Esophagus muscularis mucosa (tissue), 4 donors: Measurements from ENCODE around the gene SETD2. TPM values are rescaled to one million over a fixed set of nuclear protein-coding genes. Genes with fewer than 3 reads are reported as not detected.

Experiments
- DNase-seq: peaks from one replicate; pipeline ENCODE4 v3.0.0-alpha.2; 2017; ENCODE audit errors: extremely low spot score
- H3K27ac ChIP-seq, 4 donors: fragments of 200-600 bp; sonication (generic); replicated peaks in 1 of 4; 1 replicate in 3 of 4; 2 replicates in 1 of 4; pipeline ENCODE4 v1.5.1; 2016 to 2019; ENCODE audit warnings: mild to moderate bottlenecking in 1 of 4
- H3K27me3 ChIP-seq, 4 donors: fragments of 200-600 bp; sonication (generic); one replicate each; pipeline versions ENCODE4 v1.5.1 to v1.6.0; 2016 to 2019
- H3K36me3 ChIP-seq, 4 donors: fragments of 200-600 bp; sonication (generic); one replicate each; pipeline ENCODE4 v1.5.1; 2016 to 2019
- H3K4me1 ChIP-seq, 4 donors: fragments of 200-600 bp; sonication (generic); one replicate each; pipeline ENCODE4 v1.5.1; 2016 to 2019
- H3K4me3 ChIP-seq, 4 donors: fragments of 200-600 bp; sonication (generic); 1 replicate in 2 of 4; 2 replicates in 2 of 4; pipeline ENCODE4 v1.5.1; 2016 to 2019; ENCODE audit warnings: mild to moderate bottlenecking in 4 of 4, moderate library complexity in 1 of 4
- H3K9me3 ChIP-seq, 4 donors: fragments of 200-600 bp; sonication (generic); 1 replicate in 3 of 4; 2 replicates in 1 of 4; pipeline ENCODE4 v1.5.1; 2016 to 2019
- CTCF ChIP-seq, 3 experiments: fragments of 200-600 bp in 2 of 3; fragments of 450-650 bp in 1 of 3; sonication (generic) in 2 of 3; IDR thresholded peaks; one replicate each; pipeline ENCODE4 v1.5.1; 2017 to 2019; ENCODE audit warnings: antibody characterized with exemption in 3 of 3, mild to moderate bottlenecking in 2 of 3, moderate library complexity in 1 of 3
- EP300 ChIP-seq: sonication (generic); formaldehyde crosslinking; IDR thresholded peaks from one replicate; pipeline ENCODE4 v1.6.1; 2017; ENCODE audit warnings: antibody characterized with exemption
- POLR2A ChIP-seq: fragments of 450-650 bp; IDR thresholded peaks from one replicate; pipeline ENCODE4 v1.6.1; 2017; ENCODE audit warnings: antibody characterized with exemption, moderate library complexity, mild to moderate bottlenecking, low read depth
- POLR2AphosphoS5 ChIP-seq, 2 donors: sonication (generic); formaldehyde crosslinking; IDR thresholded peaks; one replicate each; pipeline ENCODE4 v1.6.1; 2017; ENCODE audit warnings: antibody characterized with exemption in 2 of 2
- WGBS: methylation state at CpG from one replicate; pipeline ENCODE4 v1.1.5; 2018; 5-methylcytosine and 5-hydroxymethylcytosine counted together
- intact Hi-C: fragments of 100-400 bp; cut with DNase I; formaldehyde crosslinking; loops from one replicate; pipeline ENCODE4 v1.15.1; 2023
- total RNA-seq, 4 donors: library from RNA; depleted of rRNA; stranded (reverse); fragments of >200 nt; gene quantifications; one replicate each; pipeline versions ENCODE4 v1.1.0 to v1.2.1, GENCODE V29; 2016

SETD2 gene
- total RNA-seq, 4 donors from 2014 or later, result 52.2 to 66.4 (median 56.8) TPM

DNA sequence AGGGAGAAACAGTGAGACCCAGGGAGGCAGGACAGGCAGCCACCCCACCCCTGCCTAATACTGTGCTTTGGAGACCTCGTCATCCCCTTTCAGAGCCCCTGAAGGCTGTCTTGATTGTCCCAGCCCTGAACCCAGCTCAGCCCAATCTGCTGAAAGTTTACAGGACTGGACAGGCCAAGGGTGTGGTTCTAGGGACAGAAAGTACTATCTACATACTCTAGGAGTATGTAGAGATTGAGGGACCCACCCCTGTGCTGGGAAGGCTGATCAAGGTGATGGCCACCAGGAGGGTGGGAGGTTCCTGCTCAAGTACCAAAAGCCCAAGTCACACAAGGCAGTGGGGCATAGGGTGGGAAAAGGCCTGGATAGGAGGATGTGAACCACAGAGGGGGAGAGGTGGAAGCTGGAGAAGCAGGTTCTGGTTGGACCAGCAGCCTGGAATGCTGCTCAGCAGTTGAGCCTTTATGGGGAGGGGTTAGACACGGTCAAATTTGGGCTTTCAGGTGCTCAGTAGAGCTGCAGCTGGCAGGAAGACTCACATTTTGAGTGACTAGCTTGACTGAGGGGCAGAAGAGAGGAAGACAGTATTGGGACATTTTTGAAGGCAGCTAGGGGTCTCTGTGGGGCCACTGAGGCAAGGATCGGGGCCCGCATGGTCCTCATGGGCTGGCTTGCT lies 177.7 kb downstream of the SETD2 start:
- TF ChIP-seq CTCF (IDR thresholded peaks at IDR 0.05) (no peak), EP300 (no peak), POLR2A (no peak), POLR2AphosphoS5 (IDR thresholded peaks at IDR 0.05) (no peak)
- H3K36me3 ChIP-seq, result peaks cover 0 to 28% (median 16%) of the 10 kb centered on the region in 4 donors
- H3K27ac ChIP-seq, result no peak overlapping the region
- no peak for DNase-seq
- H3K4me1 ChIP-seq, result peaks cover 17 to 64% (median 46%) of the 10 kb centered on the region in 4 donors
- 95% methylated on average over 3 of the region's 4 CpGs for WGBS
- no peaks in the 10 kb centered on the region for H3K9me3 ChIP-seq
- H3K27me3 ChIP-seq, result no peaks in the 10 kb centered on the region
- H3K4me3 ChIP-seq, result no peak overlapping the region
- intact Hi-C loops, result no loop called here

DNA sequence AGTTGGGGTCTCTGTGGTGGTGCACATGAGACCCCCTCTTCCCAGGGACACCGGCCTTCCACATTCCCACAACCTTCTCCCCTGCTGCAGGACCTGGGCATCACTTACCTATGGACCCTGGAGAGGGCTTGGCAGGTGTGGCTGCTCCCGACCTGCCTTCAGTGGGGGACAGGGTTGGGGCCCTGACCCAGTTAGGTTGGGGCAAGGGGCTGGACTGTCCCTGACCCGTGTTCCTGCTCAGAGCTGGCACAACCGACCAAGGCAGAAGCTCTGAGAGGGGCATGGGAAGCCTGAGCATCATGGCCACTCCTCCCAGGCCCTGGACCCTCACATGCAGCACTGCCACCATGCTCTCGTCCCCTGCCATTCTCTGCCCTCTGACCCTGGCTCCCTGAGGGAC lies 178.3 kb downstream of the SETD2 start:
- Histone ChIP-seq H3K4me1 (peaks cover 20 to 70% (median 51%) of the 10 kb centered on the region in 4 donors), H3K36me3 (peaks cover 0 to 22% (median 15%) of the 10 kb centered on the region in 4 donors), H3K4me3 (no peak overlapping the region), H3K9me3 (no peaks in the 10 kb centered on the region), H3K27ac (no peak overlapping the region), H3K27me3 (no peaks in the 10 kb centered on the region)
- intact Hi-C loops, result no loop called here
- TF ChIP-seq EP300, result no peak
- no peak for TF ChIP-seq POLR2A
- no peak for TF ChIP-seq CTCF (IDR thresholded peaks at IDR 0.05)
- no peak for TF ChIP-seq POLR2AphosphoS5 (IDR thresholded peaks at IDR 0.05)
- no peak for DNase-seq
- WGBS, result no CpG with 5 or more reads among the region's 5 CpGs

- Histone ChIP-seq H3K27me3 (no peaks in the 10 kb centered on the region), H3K36me3 (peaks cover 0 to 17% (median 14%) of the 10 kb centered on the region in 4 donors), H3K27ac (no peak overlapping the region), H3K4me3 (no peak overlapping the region), H3K4me1 (peaks cover 26 to 70% (median 58%) of the 10 kb centered on the region in 4 donors), H3K9me3 (no peaks in the 10 kb centered on the region)
- TF ChIP-seq POLR2AphosphoS5 (IDR thresholded peaks at IDR 0.05), result no peak
- no peak for TF ChIP-seq CTCF (IDR thresholded peaks at IDR 0.05)
- no peak for TF ChIP-seq POLR2A
- no peak for TF ChIP-seq EP300
- intact Hi-C loops, result no loop called here
- DNase-seq, result no peak
- 90% methylated on average over 9 of the region's 11 CpGs for WGBS
Measured at GRCh38 chr3:46984591-46985459, 179.1 kb downstream of the SETD2 start.

GRCh38 chr3:46982546-46982945 lies 181.4 kb downstream of the SETD2 start:
- Histone ChIP-seq H3K4me3 (no peak overlapping the region), H3K27ac (peak overlapping the region in 2 of 4 donors; percentile 2 to 26), H3K27me3 (no peaks in the 10 kb centered on the region), H3K9me3 (no peaks in the 10 kb centered on the region), H3K4me1 (peaks cover 31 to 67% (median 56%) of the 10 kb centered on the region in 4 donors), H3K36me3 (no peaks in the 10 kb centered on the region)
- DNase-seq, result no peak
- TF ChIP-seq EP300 (no peak), POLR2A (no peak), POLR2AphosphoS5 (IDR thresholded peaks at IDR 0.05) (no peak), CTCF (IDR thresholded peaks at IDR 0.05) (no peak)
- 83% methylated on average over 1 of the region's 2 CpGs for WGBS
- intact Hi-C loops, result no loop called here
